HG02623 (cell line): ENCODE data around the gene C21orf58.

Source experiments
- ATAC-seq: cut with Tn5 transposase; IDR thresholded peaks from one replicate; pipeline ENCODE4 v1.9.1; 2021; ENCODE audit warnings: moderate library complexity; ENCODE audit not compliant: unreplicated experiment

Gene C21orf58

GRCh38 chr21:46297338-46298271 lies 26.1 kb downstream of the C21orf58 start:
- no peak for ATAC-seq

GRCh38 chr21:46295996-46296752 lies 27.5 kb downstream of the C21orf58 start:
- ATAC-seq = no peak

- no peak for ATAC-seq
Measured at GRCh38 chr21:46295177-46295770, 28.4 kb downstream of the C21orf58 start.

GRCh38 chr21:46294647-46295176 lies 29.0 kb downstream of the C21orf58 start:
- no peak for ATAC-seq

- no peak for ATAC-seq
Measured at GRCh38 chr21:46291561-46291960, 32.1 kb downstream of the C21orf58 start.

GRCh38 chr21:46289655-46290179 lies 34.0 kb downstream of the C21orf58 start:
- ATAC-seq = no peak

- ATAC-seq = no peak
Measured at GRCh38 chr21:46287541-46287940, 36.1 kb downstream of the C21orf58 start.

GRCh38 chr21:46286648-46287002 lies 37.0 kb downstream of the C21orf58 start:
- no peak for ATAC-seq

- peak; percentile 78 for ATAC-seq
Measured at GRCh38 chr21:46285761-46286647, 37.7 kb downstream of the C21orf58 start, which contains the start of gene YBEY. Gene YBEY (plus strand): TSS chr21:46286342. CDS start chr21:46286914, 572 bp downstream.

GRCh38 chr21:46285206-46285661 lies 38.4 kb downstream of the C21orf58 start, which contains the start of gene MCM3AP:
Gene MCM3AP (minus strand): TSS chr21:46285611. CDS start chr21:46285286, 325 bp downstream.
- ATAC-seq = no peak

GRCh38 chr21:46284733-46285132 lies 38.9 kb downstream of the C21orf58 start:
- no peak for ATAC-seq

GRCh38 chr21:46284077-46284644 lies 39.5 kb downstream of the C21orf58 start:
- ATAC-seq = no peak

- no peak for ATAC-seq
Measured at GRCh38 chr21:46274797-46275390, 48.8 kb downstream of the C21orf58 start.

GRCh38 chr21:46273341-46273740 lies 50.3 kb downstream of the C21orf58 start:
- no peak for ATAC-seq

- no peak for ATAC-seq
Measured at GRCh38 chr21:46269466-46269865, 54.2 kb downstream of the C21orf58 start.

- ATAC-seq = no peak
Measured at GRCh38 chr21:46268371-46268770, 55.3 kb downstream of the C21orf58 start.

- no peak for ATAC-seq
Measured at GRCh38 chr21:46266946-46267345, 56.7 kb downstream of the C21orf58 start.

GRCh38 chr21:46265736-46266525 lies 57.7 kb downstream of the C21orf58 start:
- ATAC-seq = no peak
